ENCODE data around the gene ATP6V1E1.

GRCh38 chr22:17601031-17601430 is 27.5 kb downstream of the ATP6V1E1 start:
- TF ChIP-seq CTCF (IDR thresholded peaks at IDR 0.05) (no peak), FOXP1 (CRISPR knock-in tag; IDR thresholded peaks at IDR 0.05; ENCODE audit: borderline replicate concordance) (no peak), SMAD3 (CRISPR knock-in tag; IDR thresholded peaks at IDR 0.05; ENCODE audit: borderline replicate concordance) (no peak), ZNF317 (CRISPR knock-in tag; IDR thresholded peaks at IDR 0.05; ENCODE audit: borderline replicate concordance, low read depth) (no peak), GABPB1 (CRISPR knock-in tag; IDR thresholded peaks at IDR 0.05) (no peak)
